CD4-positive, alpha-beta T cell (primary cell): ENCODE results near the gene CDH4. TPM values are rescaled to one million over a fixed set of nuclear protein-coding genes. Genes with fewer than 3 reads are reported as not detected.

Source experiments
- ATAC-seq: fragments of 200-7000 bp; cut with Tn5 transposase; one replicate; pipeline ENCODE4 v1.10.0; 2022; ENCODE audit warnings: mild to moderate bottlenecking; ENCODE audit not compliant: poor library complexity
- CTCF ChIA-PET: fragments of 350-600 bp; sonication (Branson Sonifier 250); formaldehyde crosslinking; loops from one replicate; lab custom pipeline; 2021; ENCODE audit warnings: antibody characterized with exemption, inconsistent platforms; lab: Charles Lee
- POLR2A ChIA-PET: fragments of 350-600 bp; sonication (Branson Sonifier 250); formaldehyde crosslinking; loops from one replicate; lab custom pipeline; 2021; ENCODE audit warnings: antibody characterized with exemption, inconsistent platforms; lab: Charles Lee
- DNase-seq, 14 experiments: peaks; one replicate each; pipeline ENCODE4 v3.0.0-alpha.2; 2013 to 2020; ENCODE audit warnings: mixed read lengths in 2 of 14
- H3K27ac ChIP-seq, 2 donors: one replicate each; pipeline versions ENCODE4 v1.5.1 to v1.7.0; 2013; ENCODE audit warnings: low read length in 2 of 2, low read depth in 1 of 2, mild to moderate bottlenecking in 1 of 2
- H3K27me3 ChIP-seq, 2 experiments: 1 replicate in 1 of 2; 2 replicates in 1 of 2; pipeline versions ENCODE4 v1.6.1 to v1.7.0; 2013; ENCODE audit warnings: low read length in 2 of 2, control low read depth in 1 of 2, mild to moderate bottlenecking in 1 of 2, moderate library complexity in 1 of 2; ENCODE audit not compliant: insufficient read depth in 2 of 2, control insufficient read depth in 1 of 2
- H3K36me3 ChIP-seq: one replicate; pipeline ENCODE4 v1.6.1; 2013; ENCODE audit warnings: low read length, control low read depth; ENCODE audit not compliant: insufficient read depth
- H3K4me1 ChIP-seq: one replicate; pipeline ENCODE4 v1.6.1; 2013; ENCODE audit warnings: low read length, control low read depth; ENCODE audit not compliant: insufficient read depth
- H3K4me3 ChIP-seq: one replicate; pipeline ENCODE4 v1.5.1; 2013; ENCODE audit warnings: mild to moderate bottlenecking, low read length, moderate library complexity
- H3K9me3 ChIP-seq, 2 experiments: 1 replicate in 1 of 2; 2 replicates in 1 of 2; pipeline versions ENCODE4 v1.6.1 to v1.7.0; 2013; ENCODE audit warnings: low read length in 2 of 2, mild to moderate bottlenecking in 2 of 2, control low read depth in 1 of 2, moderate library complexity in 1 of 2; ENCODE audit not compliant: control insufficient read depth in 1 of 2, insufficient read depth in 1 of 2
- H3K27ac Mint-ChIP-seq: one replicate; pipeline ENCODE4 v1.8.0; 2020; ENCODE audit warnings: mixed read lengths
- H3K27me3 Mint-ChIP-seq: one replicate; pipeline ENCODE4 v1.8.0; 2021; ENCODE audit warnings: mixed read lengths
- H3K36me3 Mint-ChIP-seq: one replicate; pipeline ENCODE4 v1.8.0; 2021; ENCODE audit warnings: low read depth, mixed read lengths
- H3K4me1 Mint-ChIP-seq: one replicate; pipeline ENCODE4 v1.8.0; 2021; ENCODE audit warnings: low read depth, mixed read lengths
- H3K4me3 Mint-ChIP-seq: one replicate; pipeline ENCODE4 v1.8.0; 2020; ENCODE audit warnings: mild to moderate bottlenecking, mixed read lengths
- H3K9me3 Mint-ChIP-seq: one replicate; pipeline ENCODE4 v1.8.0; 2020; ENCODE audit warnings: mixed read lengths
- CTCF ChIP-seq: fragments of 200-600 bp; IDR thresholded peaks from one replicate; pipeline ENCODE4 v1.8.0; 2022; ENCODE audit warnings: antibody characterized with exemption, mild to moderate bottlenecking
- intact Hi-C, 2 experiments: fragments of 100-400 bp; cut with DNase I in 1 of 2; cut with micrococcal nuclease in 1 of 2; formaldehyde crosslinking; loops; one replicate each; pipeline versions ENCODE4 v1.15.1 to v1.9.0; 2023 to 2025; cut with DNase I, micrococcal nuclease
- total RNA-seq, 174 experiments: library from RNA in 2 of 174; stranded (reverse) in 2 of 174; gene quantifications; one replicate each; pipeline ENCODE4 v1.2.3 and lab custom pipeline; 2021 to 2026

CDH4 gene
- total RNA-seq, 2 experiments from 2014 or later = 0.11 TPM

GRCh38 chr20:61321481-61321880, 69.4 kb downstream of the CDH4 start:
- intact Hi-C loops = no loop called here
- Mint-ChIP-seq H3K27ac (no peak overlapping the region), H3K9me3 (no peaks in the 10 kb centered on the region), H3K27me3 (no peaks in the 10 kb centered on the region), H3K4me1 (no peaks in the 10 kb centered on the region), H3K4me3 (no peak overlapping the region), H3K36me3 (no peaks in the 10 kb centered on the region)
- DNase-seq (no peak), ATAC-seq (no peak)
- ChIA-PET POLR2A (no interaction called here), CTCF (no interaction called here)
- Histone ChIP-seq H3K27ac (no peak overlapping the region), H3K27me3 (no peaks in the 10 kb centered on the region), H3K36me3 (no peaks in the 10 kb centered on the region), H3K4me1 (no peaks in the 10 kb centered on the region), H3K4me3 (no peak overlapping the region), H3K9me3 (peaks cover 0 to 14% of the 10 kb centered on the region in 2 experiments)
- TF ChIP-seq CTCF = no peak

GRCh38 chr20:61322151-61322865, 70.2 kb downstream of the CDH4 start:
- peaks cover 0 to 14% of the 10 kb centered on the region in 2 experiments for H3K9me3 ChIP-seq
- ATAC-seq = no peak
- TF ChIP-seq CTCF = no peak
- H3K4me3 ChIP-seq = no peak overlapping the region
- no peak overlapping the region for H3K27ac ChIP-seq
- DNase-seq = no peak
- intact Hi-C loops = no loop called here
- POLR2A ChIA-PET = no interaction called here
- Mint-ChIP-seq H3K4me1 (no peaks in the 10 kb centered on the region), H3K27ac (no peak overlapping the region), H3K36me3 (no peaks in the 10 kb centered on the region), H3K4me3 (no peak overlapping the region), H3K27me3 (no peaks in the 10 kb centered on the region), H3K9me3 (no peaks in the 10 kb centered on the region)
- no peaks in the 10 kb centered on the region for H3K27me3 ChIP-seq
- no peaks in the 10 kb centered on the region for H3K4me1 ChIP-seq
- CTCF ChIA-PET = no interaction called here
- H3K36me3 ChIP-seq = no peaks in the 10 kb centered on the region

- no peak for DNase-seq
Observed at GRCh38 chr20:61324906-61325305, 72.8 kb downstream of the CDH4 start.

More at GRCh38 chr20:61324906-61325305, 72.8 kb downstream of the CDH4 start:
- Mint-ChIP-seq H3K4me1 (no peaks in the 10 kb centered on the region), H3K27me3 (no peaks in the 10 kb centered on the region), H3K27ac (no peak overlapping the region), H3K9me3 (no peaks in the 10 kb centered on the region), H3K4me3 (no peak overlapping the region), H3K36me3 (no peaks in the 10 kb centered on the region)
- no peak for ATAC-seq
- H3K36me3 ChIP-seq = no peaks in the 10 kb centered on the region
- H3K4me1 ChIP-seq = no peaks in the 10 kb centered on the region
- intact Hi-C loops = no loop called here
- no peak overlapping the region for H3K4me3 ChIP-seq
- ChIA-PET POLR2A (no interaction called here), CTCF (no interaction called here)
- no peaks in the 10 kb centered on the region for H3K27me3 ChIP-seq
- no peak overlapping the region for H3K27ac ChIP-seq
- H3K9me3 ChIP-seq = peaks cover 0 to 19% of the 10 kb centered on the region in 2 experiments
- no peak for TF ChIP-seq CTCF
